ENCODE data around the gene PSMC3IP. TPM values are rescaled to one million over a fixed set of nuclear protein-coding genes. Genes with fewer than 3 reads are reported as not detected.

PSMC3IP gene
- total RNA-seq, 1 donor from 2014 or later: 22.6 TPM

- Mint-ChIP-seq H3K4me1 (ENCODE audit: unreplicated experiment) (peaks cover 23% of the 10 kb centered on the region), H3K27me3 (no peaks in the 10 kb centered on the region), H3K4me3 (peak overlapping the region; percentile 88), H3K36me3 (no peaks in the 10 kb centered on the region), H3K27ac (peak overlapping the region; percentile 93), H3K9me3 (no peaks in the 10 kb centered on the region)
- DNase-seq (ENCODE audit: extremely low spot score, unreplicated experiment): no peak
- TF ChIP-seq, protein P1, sequence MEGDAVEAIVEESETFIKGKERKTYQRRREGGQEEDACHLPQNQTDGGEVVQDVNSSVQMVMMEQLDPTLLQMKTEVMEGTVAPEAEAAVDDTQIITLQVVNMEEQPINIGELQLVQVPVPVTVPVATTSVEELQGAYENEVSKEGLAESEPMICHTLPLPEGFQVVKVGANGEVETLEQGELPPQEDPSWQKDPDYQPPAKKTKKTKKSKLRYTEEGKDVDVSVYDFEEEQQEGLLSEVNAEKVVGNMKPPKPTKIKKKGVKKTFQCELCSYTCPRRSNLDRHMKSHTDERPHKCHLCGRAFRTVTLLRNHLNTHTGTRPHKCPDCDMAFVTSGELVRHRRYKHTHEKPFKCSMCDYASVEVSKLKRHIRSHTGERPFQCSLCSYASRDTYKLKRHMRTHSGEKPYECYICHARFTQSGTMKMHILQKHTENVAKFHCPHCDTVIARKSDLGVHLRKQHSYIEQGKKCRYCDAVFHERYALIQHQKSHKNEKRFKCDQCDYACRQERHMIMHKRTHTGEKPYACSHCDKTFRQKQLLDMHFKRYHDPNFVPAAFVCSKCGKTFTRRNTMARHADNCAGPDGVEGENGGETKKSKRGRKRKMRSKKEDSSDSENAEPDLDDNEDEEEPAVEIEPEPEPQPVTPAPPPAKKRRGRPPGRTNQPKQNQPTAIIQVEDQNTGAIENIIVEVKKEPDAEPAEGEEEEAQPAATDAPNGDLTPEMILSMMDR (conservative IDR thresholded peaks at IDR 0.05): peak; percentile 68
These were observed 45.8 kb downstream of the PSMC3IP start for GRCh38 chr17:42531455-42532354.

DNA sequence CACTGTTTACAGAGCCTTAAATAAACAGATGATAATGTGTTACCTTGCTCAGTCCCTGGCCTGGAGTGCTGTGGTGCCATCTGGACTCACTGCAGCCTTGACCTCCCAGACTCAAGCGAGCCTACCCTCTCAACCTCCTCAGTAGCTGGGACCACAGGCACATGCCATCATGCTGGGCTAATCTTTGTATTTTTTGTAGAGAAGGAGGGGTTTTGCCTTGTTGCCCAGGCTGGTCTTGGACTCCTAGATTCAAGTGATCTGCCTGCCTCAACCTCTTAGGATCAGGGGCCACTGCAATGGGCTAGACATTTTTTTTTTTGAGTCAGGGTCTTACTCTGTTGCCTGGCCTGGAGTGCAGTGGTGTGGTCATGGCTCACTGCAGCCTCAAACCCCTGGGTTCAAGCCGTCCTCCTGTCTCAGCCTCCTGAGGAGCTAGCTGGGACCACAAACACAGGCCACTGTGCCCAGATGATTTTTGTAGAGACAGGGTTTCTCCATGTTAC is 46.5 kb downstream of the PSMC3IP start:
- Mint-ChIP-seq H3K27ac (peak overlapping the region; percentile 93), H3K4me3 (peak overlapping the region; percentile 88), H3K4me1 (ENCODE audit: unreplicated experiment) (peaks cover 23% of the 10 kb centered on the region), H3K27me3 (no peaks in the 10 kb centered on the region), H3K9me3 (no peaks in the 10 kb centered on the region), H3K36me3 (no peaks in the 10 kb centered on the region)
- no peak for DNase-seq (ENCODE audit: extremely low spot score, unreplicated experiment)
- TF ChIP-seq, protein P1 (conservative IDR thresholded peaks at IDR 0.05): no peak

GRCh38 chr17:42529061-42529460 is 48.5 kb downstream of the PSMC3IP start:
- Mint-ChIP-seq H3K4me1 (ENCODE audit: unreplicated experiment) (peaks cover 17% of the 10 kb centered on the region), H3K27ac (no peak overlapping the region), H3K27me3 (no peaks in the 10 kb centered on the region), H3K4me3 (no peak overlapping the region), H3K9me3 (no peaks in the 10 kb centered on the region), H3K36me3 (peaks cover 3% of the 10 kb centered on the region)
- no peak for DNase-seq (ENCODE audit: extremely low spot score, unreplicated experiment)
- TF ChIP-seq, protein P1 (conservative IDR thresholded peaks at IDR 0.05): no peak

GRCh38 chr17:42527932-42528331 is 49.6 kb downstream of the PSMC3IP start:
- DNase-seq (ENCODE audit: extremely low spot score, unreplicated experiment): no peak
- H3K4me3 Mint-ChIP-seq: no peak overlapping the region
- TF ChIP-seq, protein P1 (conservative IDR thresholded peaks at IDR 0.05): no peak
- no peak overlapping the region for H3K27ac Mint-ChIP-seq
- peaks cover 17% of the 10 kb centered on the region for H3K4me1 Mint-ChIP-seq (ENCODE audit: unreplicated experiment)
- peaks cover 3% of the 10 kb centered on the region for H3K36me3 Mint-ChIP-seq
- no peaks in the 10 kb centered on the region for H3K27me3 Mint-ChIP-seq
- H3K9me3 Mint-ChIP-seq: no peaks in the 10 kb centered on the region

GRCh38 chr17:42526031-42526444 is 51.5 kb downstream of the PSMC3IP start:
- H3K36me3 Mint-ChIP-seq: peaks cover 11% of the 10 kb centered on the region
- H3K4me3 Mint-ChIP-seq: no peak overlapping the region
- H3K27ac Mint-ChIP-seq: no peak overlapping the region
- no peaks in the 10 kb centered on the region for H3K9me3 Mint-ChIP-seq
- H3K4me1 Mint-ChIP-seq (ENCODE audit: unreplicated experiment): peaks cover 26% of the 10 kb centered on the region
- DNase-seq (ENCODE audit: extremely low spot score, unreplicated experiment): no peak
- TF ChIP-seq, protein P1 (conservative IDR thresholded peaks at IDR 0.05): no peak
- H3K27me3 Mint-ChIP-seq: no peaks in the 10 kb centered on the region

Data from type B pancreatic cell (in vitro differentiated cells).